ENCODE measurements around the gene BBS4.

GRCh38 chr15:72778796-72779195 is 92.8 kb downstream of the BBS4 start:
- TF ChIP-seq REST (IDR thresholded peaks at IDR 0.05; ENCODE audit: insufficient read depth in 1 of 2, low read depth in 2 of 2, low read length in 2 of 2) = no peak
- no peak for TF ChIP-seq POLR2AphosphoS5 (IDR thresholded peaks at IDR 0.05; ENCODE audit: low read depth, low read length)
